GM12878 (cell line): Measurements from ENCODE around the gene TRDMT1. TPM values are rescaled to one million over a fixed set of nuclear protein-coding genes. Genes with fewer than 3 reads are reported as not detected.

Experiments
- ATAC-seq: fragments of 200-7000 bp; cut with Tn5 transposase; 3 replicates; pipeline ENCODE4 v1.9.1; 2020; ENCODE audit warnings: mild to moderate bottlenecking, moderate library complexity
- BruUV-seq: library from RNA; stranded (reverse); fragments of 400-500 nt; replicated peaks from 2 replicates; lab custom pipeline; 2021; lab: Mats Ljungman, UMichigan
- CTCF ChIA-PET: fragments of 300-600 bp; sonication (Branson Sonifier 250); formaldehyde crosslinking; extraction: SDS; loops from one replicate; lab custom pipeline; 2021; ENCODE audit warnings: inconsistent platforms; lab: Yijun Ruan, JAX
- POLR2A ChIA-PET: fragments of 350-600 bp; formaldehyde crosslinking; extraction: SDS; loops from one replicate; lab custom pipeline; 2021; ENCODE audit warnings: inconsistent platforms; lab: Charles Lee
- RAD21 ChIA-PET: fragments of 300-600 bp; sonication (Branson Sonifier 250); formaldehyde crosslinking; loops from one replicate; lab custom pipeline; 2023; ENCODE audit warnings: antibody characterized with exemption; ENCODE audit not compliant: unreplicated experiment; lab: Charles Lee
- SMC1A ChIA-PET: fragments of 300-600 bp; sonication (Branson Sonifier 250); formaldehyde crosslinking; loops from one replicate; lab custom pipeline; 2023; ENCODE audit not compliant: unreplicated experiment, uncharacterized antibody; lab: Charles Lee
- DNase-seq: peaks from one replicate; pipeline ENCODE4 v3.0.0-alpha.2; 2011; ENCODE audit warnings: low read depth, low spot score
- FAIRE-seq: peaks from 3 replicates; lab custom pipeline; 2011; peaks lifted over from hg19 to GRCh38; lab: Jason Lieb, UNC
- H2AFZ ChIP-seq: 2 replicates; pipeline ENCODE4 v1.6.0; 2011; ENCODE audit warnings: low read depth, low read length, control low read depth; ENCODE audit not compliant: control insufficient read depth
- H3K27ac ChIP-seq: 2 replicates; pipeline ENCODE4 v1.5.1; 2011; ENCODE audit warnings: control low read depth; ENCODE audit not compliant: control insufficient read depth, insufficient read depth
- H3K27me3 ChIP-seq, 2 experiments: replicated peaks in 1 of 2; 2 replicates each; pipeline versions ENCODE4 v1.6.0 to v1.6.1; 2011; ENCODE audit warnings: low read length in 1 of 2; ENCODE audit not compliant: control insufficient read depth in 2 of 2, insufficient read depth in 2 of 2
- H3K36me3 ChIP-seq, 2 experiments: 2 replicates each; pipeline ENCODE4 v1.5.1; 2011; ENCODE audit warnings: low read length in 1 of 2; ENCODE audit not compliant: control insufficient read depth in 2 of 2, insufficient read depth in 2 of 2
- H3K4me1 ChIP-seq: 2 replicates; pipeline ENCODE4 v1.6.1; 2011; ENCODE audit warnings: mild to moderate bottlenecking, low read length, moderate library complexity, mixed read lengths; ENCODE audit not compliant: control insufficient read depth, insufficient read depth
- H3K4me2 ChIP-seq: 2 replicates; pipeline ENCODE4 v1.6.0; 2011; ENCODE audit warnings: control low read depth; ENCODE audit not compliant: control insufficient read depth, insufficient read depth
- H3K4me3 ChIP-seq: fragments of 200-600 bp; sonication (generic); 2 replicates; pipeline ENCODE4 v1.5.1; 2016
- H3K79me2 ChIP-seq: 2 replicates; pipeline ENCODE4 v1.6.0; 2011; ENCODE audit warnings: low read length; ENCODE audit not compliant: control insufficient read depth, insufficient read depth
- H3K9ac ChIP-seq: 2 replicates; pipeline ENCODE4 v1.8.0; 2011; ENCODE audit warnings: low read length, control low read depth, mixed read lengths; ENCODE audit not compliant: control insufficient read depth, insufficient read depth
- H3K9me3 ChIP-seq: replicated peaks from 3 replicates; pipeline ENCODE4 v1.5.1; 2011; ENCODE audit warnings: mild to moderate bottlenecking, low read length; ENCODE audit not compliant: control insufficient read depth, insufficient read depth
- H4K20me1 ChIP-seq: 2 replicates; pipeline ENCODE4 v1.6.0; 2011; ENCODE audit not compliant: control insufficient read depth, insufficient read depth
- CTCF ChIP-seq, 3 experiments: IDR thresholded peaks in 2 of 3; conservative IDR thresholded peaks in 1 of 3; 2 replicates each; pipeline ENCODE4 v1.5.1; 2011; ENCODE audit warnings: low read depth in 3 of 3, low read length in 3 of 3, mild to moderate bottlenecking in 3 of 3, control low read depth in 2 of 3, moderate library complexity in 2 of 3, inconsistent platforms in 1 of 3, mixed read lengths in 1 of 3; ENCODE audit not compliant: control insufficient read depth in 2 of 3, insufficient read depth in 1 of 3; ENCODE audit errors: extremely low read depth in 1 of 3
- POU2F2 ChIP-seq: IDR thresholded peaks from 3 replicates; pipeline ENCODE4 v1.6.1; 2011; ENCODE audit warnings: low read depth, mild to moderate bottlenecking, low read length, borderline replicate concordance
- RAD21 ChIP-seq: IDR thresholded peaks from 2 replicates; pipeline ENCODE4 v1.6.1; 2011; ENCODE audit warnings: mild to moderate bottlenecking, low read depth, low read length, moderate library complexity; ENCODE audit not compliant: insufficient read depth
- SMC3 ChIP-seq: IDR thresholded peaks from 2 replicates; pipeline ENCODE4 v1.6.1; 2011; ENCODE audit warnings: low read length, improper control_type of control experiment, borderline replicate concordance
- SUZ12 ChIP-seq: fragments of 200-600 bp; sonication (generic); IDR thresholded peaks from one replicate; pipeline ENCODE4 v1.6.1; 2018; ENCODE audit warnings: antibody characterized with exemption, mild to moderate bottlenecking; ENCODE audit not compliant: unreplicated experiment
- TAF1 ChIP-seq: IDR thresholded peaks from 2 replicates; pipeline ENCODE4 v1.6.1; 2011; ENCODE audit warnings: mild to moderate bottlenecking, low read depth, low read length, borderline replicate concordance
- WGBS: methylation state at CpG from one replicate; pipeline ENCODE4 v1.1.6; 2016; ENCODE audit warnings: low lambda C conversion rate; ENCODE audit not compliant: insufficient replicate concordance, insufficient coverage; ENCODE audit errors: missing lambda C conversion rate; 5-methylcytosine and 5-hydroxymethylcytosine counted together
- in situ Hi-C: fragments of 300-500 bp; cut with MboI; formaldehyde crosslinking; loops from 9 replicates; pipeline ENCODE4 v1.14.3; 2018; ENCODE audit warnings: mixed read lengths
- intact Hi-C: fragments of 100-400 bp; cut with micrococcal nuclease; formaldehyde crosslinking; loops from one replicate; pipeline ENCODE4 v1.14.2; 2022; ENCODE audit not compliant: unreplicated experiment
- polyA plus RNA-seq, 11 experiments: library from polyadenylated mRNA; depleted of rRNA in 4 of 11; unstranded in 6 of 11; stranded (reverse) in 5 of 11; fragments of >200 nt; fragmentation: Nextera tagmentation in 4 of 11; fragmentation: Illumina TruSeq in 1 of 11; extraction: Ambion mirVana in 4 of 11; extraction: Trizol in 1 of 11; gene quantifications; 1 replicate in 1 of 11; 2 replicates in 10 of 11; pipeline versions ENCODE4 v1.2.1 to v1.2.3, GENCODE V29; 2011 to 2016; ENCODE audit warnings: inconsistent platforms in 2 of 11, missing spikeins in 2 of 11, low read depth in 1 of 11
- total RNA-seq, 4 experiments: library from RNA; depleted of rRNA in 3 of 4; stranded (reverse); fragments of >200 nt in 3 of 4; fragmentation: Illumina TruSeq in 1 of 4; extraction: Trizol in 1 of 4; gene quantifications; 2 replicates each; pipeline versions ENCODE4 v1.2.1 to v1.2.3, GENCODE V29; 2013 to 2021

Gene TRDMT1
- total and polyA plus RNA-seq, 10 of the 15 experiments (the other 5 are each of a cell fraction or from before 2014, with no cell fraction given): 2.3 to 9.7 (median 4.6) TPM

- in situ Hi-C loops (loop anchor here (25.0 kb wide), 1 partner anchor 1363 kb away; no protein-coding TSS in a partner anchor), intact Hi-C loops (loop anchor here (10.0 kb wide), 2 partner anchors 126 to 1346 kb away; partner anchors contain the start of gene CUBN)
- Histone ChIP-seq H3K27ac (no peak overlapping the region), H4K20me1 (no peaks in the 10 kb centered on the region), H3K9me3 (peaks cover 3% of the 10 kb centered on the region; the same call in 2 of the 3 replicates), H3K9ac (no peak overlapping the region), H2AFZ (no peak overlapping the region), H3K4me1 (no peaks in the 10 kb centered on the region), H3K27me3 (no peaks in the 10 kb centered on the region; a peak in 3 of 4 replicates), H3K4me2 (no peak overlapping the region), H3K4me3 (no peak overlapping the region), H3K79me2 (no peaks in the 10 kb centered on the region), H3K36me3 (no peaks in the 10 kb centered on the region)
- 24% methylated on average over 2 of the region's 2 CpGs for WGBS
- ChIA-PET POLR2A (no interaction called here), RAD21 (no interaction called here), CTCF (interaction anchor here (1.3 kb wide), 1 partner anchor 13 kb away, joined by 3 read pairs; no protein-coding TSS in a partner anchor), SMC1A (no interaction called here)
- ATAC-seq (no peak), FAIRE-seq (no peak), DNase-seq (no peak)
- no TSS peak for BruUV-seq
- no peak for TF ChIP-seq TAF1
- TF ChIP-seq SMC3: peak; percentile 61; the same call in 1 of the 2 replicates
- TF ChIP-seq POU2F2: no peak
- TF ChIP-seq RAD21: peak; percentile 38; the same call in 1 of the 2 replicates
- TF ChIP-seq SUZ12: no peak
- TF ChIP-seq CTCF (IDR thresholded peaks at IDR 0.05 in 2 of 3, conservative IDR thresholded peaks at IDR 0.05 in 1 of 3; ENCODE audit: control insufficient read depth in 2 of 3, extremely low read depth in 1 of 3, insufficient read depth in 1 of 3, low read depth in 3 of 3, low read length in 3 of 3): peak in 1 of 3 experiments; percentile 42; a peak in 1 of 6 replicates
Observed at GRCh38 chr10:17250736-17251135, 49.3 kb upstream of the TRDMT1 start.
